ENCODE measurements around the gene MYCBP2. TPM values are rescaled to one million over a fixed set of nuclear protein-coding genes. Genes with fewer than 3 reads are reported as not detected.

The MYCBP2 gene
- total RNA-seq, 3 donors from 2014 or later = 179 to 282 (median 181) TPM

- Histone ChIP-seq H3K27ac (no peak overlapping the region), H3K9me3 (no peaks in the 10 kb centered on the region), H3K4me1 (no peaks in the 10 kb centered on the region), H3K36me3 (peaks cover 12% of the 10 kb centered on the region), H3K27me3 (no peaks in the 10 kb centered on the region), H3K4me3 (no peak overlapping the region)
- no peak for DNase-seq (ENCODE audit: low spot score in 2 of 2)
- intact Hi-C loops (cut with DNase I; ENCODE audit: low total_unique reads) = no loop called here
- TF ChIP-seq CTCF (IDR thresholded peaks at IDR 0.05) (no peak), POLR2AphosphoS5 (IDR thresholded peaks at IDR 0.05) (no peak), POLR2A (IDR thresholded peaks at IDR 0.05) (no peak)
Observed at GRCh38 chr13:77177646-77178045, 149.2 kb downstream of the MYCBP2 start.

- intact Hi-C loops (cut with DNase I; ENCODE audit: low total_unique reads) = no loop called here
- no peak for TF ChIP-seq POLR2A (IDR thresholded peaks at IDR 0.05)
- no peak for TF ChIP-seq POLR2AphosphoS5 (IDR thresholded peaks at IDR 0.05)
- TF ChIP-seq CTCF (IDR thresholded peaks at IDR 0.05) = no peak
- no peak overlapping the region for H3K4me3 ChIP-seq
- no peaks in the 10 kb centered on the region for H3K4me1 ChIP-seq
- no peak for DNase-seq (ENCODE audit: low spot score in 2 of 2)
- H3K27me3 ChIP-seq = no peaks in the 10 kb centered on the region
- peaks cover 12% of the 10 kb centered on the region for H3K36me3 ChIP-seq
- H3K9me3 ChIP-seq = no peaks in the 10 kb centered on the region
- no peak overlapping the region for H3K27ac ChIP-seq
Observed at GRCh38 chr13:77176350-77176749, 150.5 kb downstream of the MYCBP2 start.

DNA sequence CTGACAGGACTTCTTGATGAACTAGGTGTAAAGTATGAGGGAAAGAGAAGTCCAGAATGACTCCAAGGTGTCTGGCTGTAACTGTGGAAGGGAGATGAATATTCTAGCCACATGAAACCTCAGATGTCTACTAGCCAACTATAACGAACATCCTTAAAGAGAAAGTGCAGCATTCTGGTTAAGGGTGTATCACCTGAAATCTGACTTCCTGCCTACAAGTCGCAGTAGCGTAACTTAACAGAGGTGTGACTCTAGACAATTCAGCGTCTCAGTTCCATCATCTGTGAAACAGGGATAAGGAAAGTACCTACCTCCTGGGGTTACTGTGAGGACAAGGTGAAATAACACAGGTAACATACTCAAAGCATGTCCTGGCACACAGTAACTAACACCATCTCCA lies 154.2 kb downstream of the MYCBP2 start:
- Histone ChIP-seq H3K27me3 (no peaks in the 10 kb centered on the region), H3K4me1 (no peaks in the 10 kb centered on the region), H3K36me3 (peaks cover 19% of the 10 kb centered on the region), H3K4me3 (no peak overlapping the region), H3K9me3 (no peaks in the 10 kb centered on the region), H3K27ac (no peak overlapping the region)
- intact Hi-C loops (cut with DNase I; ENCODE audit: low total_unique reads) = no loop called here
- no peak for DNase-seq (ENCODE audit: low spot score in 2 of 2)
- no peak for TF ChIP-seq POLR2AphosphoS5 (IDR thresholded peaks at IDR 0.05)
- TF ChIP-seq CTCF (IDR thresholded peaks at IDR 0.05) = no peak
- no peak for TF ChIP-seq POLR2A (IDR thresholded peaks at IDR 0.05)

- no peak overlapping the region for H3K4me3 ChIP-seq
- TF ChIP-seq CTCF (IDR thresholded peaks at IDR 0.05) (no peak), POLR2AphosphoS5 (IDR thresholded peaks at IDR 0.05) (no peak), POLR2A (IDR thresholded peaks at IDR 0.05) (no peak)
- H3K36me3 ChIP-seq = peaks cover 17% of the 10 kb centered on the region
- H3K27me3 ChIP-seq = no peaks in the 10 kb centered on the region
- intact Hi-C loops (cut with DNase I; ENCODE audit: low total_unique reads) = no loop called here
- H3K27ac ChIP-seq = no peak overlapping the region
- no peaks in the 10 kb centered on the region for H3K9me3 ChIP-seq
- no peak for DNase-seq (ENCODE audit: low spot score in 2 of 2)
- H3K4me1 ChIP-seq = no peaks in the 10 kb centered on the region
Observed at GRCh38 chr13:77171451-77171850, 155.4 kb downstream of the MYCBP2 start.

DNA sequence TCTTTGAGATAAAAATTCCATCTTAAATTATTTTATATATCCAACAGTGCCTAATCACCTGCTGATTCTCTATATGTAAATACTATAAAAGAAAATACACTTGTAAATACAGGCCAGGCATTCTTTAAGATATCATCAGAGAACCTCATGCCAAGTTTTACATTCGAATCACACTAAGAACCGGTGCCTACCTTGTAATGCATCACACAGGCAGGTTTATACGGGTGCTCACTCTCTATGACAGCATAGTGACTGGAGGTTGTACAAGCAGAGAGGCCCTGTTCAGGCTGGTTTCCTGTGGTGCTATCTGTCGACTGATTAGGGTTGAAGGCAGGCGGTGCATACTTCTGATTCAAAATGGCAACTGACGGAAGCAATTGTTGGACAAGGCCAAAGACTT lies 158.7 kb downstream of the MYCBP2 start:
- Histone ChIP-seq H3K4me3 (no peak overlapping the region), H3K27ac (no peak overlapping the region), H3K4me1 (no peaks in the 10 kb centered on the region), H3K36me3 (peaks cover 11% of the 10 kb centered on the region), H3K9me3 (no peaks in the 10 kb centered on the region), H3K27me3 (no peaks in the 10 kb centered on the region)
- intact Hi-C loops (cut with DNase I; ENCODE audit: low total_unique reads) = no loop called here
- TF ChIP-seq CTCF (IDR thresholded peaks at IDR 0.05) (no peak), POLR2A (IDR thresholded peaks at IDR 0.05) (no peak), POLR2AphosphoS5 (IDR thresholded peaks at IDR 0.05) (no peak)
- DNase-seq (ENCODE audit: low spot score in 2 of 2) = no peak
